ENCODE measurements around the gene TMEM192. TPM values are rescaled to one million over a fixed set of nuclear protein-coding genes. Genes with fewer than 3 reads are reported as not detected.
"Not testable (repeated sequence)": the region's sequence is repeated elsewhere in the genome, so short reads cannot be mapped to it uniquely, and the experiment has no call there.

Gene TMEM192
- total and polyA plus RNA-seq, 2 donors (not counting 1 experiment from before 2014, with no cell fraction given): 7.7 to 13.3 TPM

DNA sequence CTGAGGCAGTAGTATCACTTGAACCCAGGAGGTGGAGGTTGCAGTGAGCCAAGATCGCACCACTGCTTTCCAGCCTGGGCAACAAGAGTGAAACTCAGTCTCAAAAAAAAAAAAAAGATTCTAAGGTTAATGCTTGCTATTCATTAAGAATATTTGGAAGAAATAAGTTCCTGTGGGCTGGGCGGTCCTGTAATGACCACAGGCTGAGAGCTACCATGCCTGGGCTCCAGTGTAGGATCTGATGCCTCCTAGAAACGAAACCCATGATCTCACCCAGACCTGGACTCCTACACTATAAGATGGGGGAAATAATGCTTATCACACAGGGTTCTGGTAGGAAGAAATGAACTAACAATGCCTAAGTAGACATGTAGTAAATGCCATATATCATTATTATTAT lies 17.8 kb downstream of the TMEM192 start:
- H3K4me3 ChIP-seq (ENCODE audit: control extremely low read depth in 1 of 5, extremely low read depth in 1 of 5, insufficient read depth in 1 of 5, low read depth in 2 of 5, low read length in 4 of 5): no peak overlapping the region
- CTCF ChIA-PET: no interaction called here
- DNase-seq: no peak

DNA sequence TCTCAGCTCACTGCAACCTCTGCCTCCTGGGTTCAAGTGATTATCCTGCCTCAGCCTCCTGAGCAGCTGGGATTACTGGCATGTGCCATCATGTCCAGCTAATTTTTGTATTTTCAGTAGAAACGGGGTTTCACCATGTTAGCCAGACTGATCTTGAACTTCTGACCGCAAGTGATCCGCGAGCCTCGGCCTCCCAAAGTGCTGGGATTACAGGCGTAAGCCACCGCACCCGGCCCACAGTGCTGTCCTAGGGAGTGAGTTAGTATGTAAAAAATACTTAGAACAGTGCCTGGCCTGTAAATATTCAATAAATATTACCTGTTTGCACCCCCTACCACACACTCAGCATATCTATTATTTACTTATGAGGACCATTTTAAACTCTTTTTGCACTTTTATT lies 20.5 kb downstream of the TMEM192 start:
- H3K4me1 Mint-ChIP-seq; H3K27ac Mint-ChIP-seq; DNase-seq; H3K27me3 ChIP-seq (replicated peaks in 1 of 4; ENCODE audit: control extremely low read depth in 1 of 4, control insufficient read depth in 3 of 4, insufficient read depth in 4 of 4, low read length in 3 of 4); H3K4me3 ChIP-seq (ENCODE audit: control extremely low read depth in 1 of 5, extremely low read depth in 1 of 5, insufficient read depth in 1 of 5, low read depth in 2 of 5, low read length in 4 of 5); H3K79me2 ChIP-seq (ENCODE audit: control insufficient read depth, insufficient read depth, low read length); H3K9me3 Mint-ChIP-seq (ENCODE audit: insufficient read depth); intact Hi-C loops (cut with micrococcal nuclease); POLR2A ChIA-PET; H3K27me3 Mint-ChIP-seq; H3K4me3 Mint-ChIP-seq; H3K4me2 ChIP-seq (replicated peaks; ENCODE audit: low read depth, low read length, poor library complexity, severe bottlenecking); H3K4me1 ChIP-seq (ENCODE audit: control insufficient read depth in 2 of 2, insufficient read depth in 2 of 2, low read length in 2 of 2); H4K20me1 ChIP-seq (ENCODE audit: control insufficient read depth, insufficient read depth, low read length, poor library complexity, severe bottlenecking); ATAC-seq (ENCODE audit: low read depth); H2AFZ ChIP-seq (ENCODE audit: insufficient read depth, low read depth, low read length, poor library complexity, severe bottlenecking); H3K27ac ChIP-seq (ENCODE audit: low read length in 2 of 2); H3K9ac ChIP-seq (ENCODE audit: low read length); H3K9me3 ChIP-seq (ENCODE audit: control extremely low read depth in 1 of 3, control insufficient read depth in 2 of 3, insufficient read depth in 1 of 3, low read length in 2 of 3): not testable (repeated sequence)
- 100% methylated on average over 1 of the region's 8 CpGs for WGBS (ENCODE audit: insufficient coverage)
- CTCF ChIA-PET: interaction anchor here (0.5 kb wide), 1 partner anchor 214 kb away, joined by 3 read pairs; no protein-coding TSS in a partner anchor
- H3K36me3 ChIP-seq (replicated peaks in 1 of 2; ENCODE audit: control extremely low read depth in 1 of 2, control insufficient read depth in 1 of 2, extremely low read depth in 1 of 2, insufficient read depth in 2 of 2, low read length in 1 of 2): peaks cover 2 to 45% of the 10 kb centered on the region in 2 experiments

More for the DNA sequence above, 17.8 kb downstream of the TMEM192 start:
- Histone ChIP-seq H3K27ac (ENCODE audit: low read length in 2 of 2) (no peak overlapping the region), H3K4me2 (replicated peaks; ENCODE audit: low read depth, low read length, poor library complexity, severe bottlenecking) (no peak overlapping the region), H3K4me1 (ENCODE audit: control insufficient read depth in 2 of 2, insufficient read depth in 2 of 2, low read length in 2 of 2) (no peaks in the 10 kb centered on the region), H3K27me3 (replicated peaks in 1 of 4; ENCODE audit: control extremely low read depth in 1 of 4, control insufficient read depth in 3 of 4, insufficient read depth in 4 of 4, low read length in 3 of 4) (no peaks in the 10 kb centered on the region), H4K20me1 (ENCODE audit: control insufficient read depth, insufficient read depth, low read length, poor library complexity, severe bottlenecking) (no peaks in the 10 kb centered on the region), H3K36me3 (replicated peaks in 1 of 2; ENCODE audit: control extremely low read depth in 1 of 2, control insufficient read depth in 1 of 2, extremely low read depth in 1 of 2, insufficient read depth in 2 of 2, low read length in 1 of 2) (peaks cover 2 to 39% of the 10 kb centered on the region in 2 experiments), H3K9me3 (ENCODE audit: control extremely low read depth in 1 of 3, control insufficient read depth in 2 of 3, insufficient read depth in 1 of 3, low read length in 2 of 3) (no peaks in the 10 kb centered on the region), H3K9ac (ENCODE audit: low read length) (no peak overlapping the region), H3K79me2 (ENCODE audit: control insufficient read depth, insufficient read depth, low read length) (no peaks in the 10 kb centered on the region), H2AFZ (ENCODE audit: insufficient read depth, low read depth, low read length, poor library complexity, severe bottlenecking) (no peak overlapping the region)
- TF ChIP-seq, protein P1, sequence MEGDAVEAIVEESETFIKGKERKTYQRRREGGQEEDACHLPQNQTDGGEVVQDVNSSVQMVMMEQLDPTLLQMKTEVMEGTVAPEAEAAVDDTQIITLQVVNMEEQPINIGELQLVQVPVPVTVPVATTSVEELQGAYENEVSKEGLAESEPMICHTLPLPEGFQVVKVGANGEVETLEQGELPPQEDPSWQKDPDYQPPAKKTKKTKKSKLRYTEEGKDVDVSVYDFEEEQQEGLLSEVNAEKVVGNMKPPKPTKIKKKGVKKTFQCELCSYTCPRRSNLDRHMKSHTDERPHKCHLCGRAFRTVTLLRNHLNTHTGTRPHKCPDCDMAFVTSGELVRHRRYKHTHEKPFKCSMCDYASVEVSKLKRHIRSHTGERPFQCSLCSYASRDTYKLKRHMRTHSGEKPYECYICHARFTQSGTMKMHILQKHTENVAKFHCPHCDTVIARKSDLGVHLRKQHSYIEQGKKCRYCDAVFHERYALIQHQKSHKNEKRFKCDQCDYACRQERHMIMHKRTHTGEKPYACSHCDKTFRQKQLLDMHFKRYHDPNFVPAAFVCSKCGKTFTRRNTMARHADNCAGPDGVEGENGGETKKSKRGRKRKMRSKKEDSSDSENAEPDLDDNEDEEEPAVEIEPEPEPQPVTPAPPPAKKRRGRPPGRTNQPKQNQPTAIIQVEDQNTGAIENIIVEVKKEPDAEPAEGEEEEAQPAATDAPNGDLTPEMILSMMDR (IDR thresholded peaks at IDR 0.05): no peak
- TF ChIP-seq EZH2 (IDR thresholded peaks at IDR 0.05; ENCODE audit: borderline replicate concordance, insufficient read depth, low read depth, low read length, poor library complexity, severe bottlenecking): no peak
- H3K4me3 Mint-ChIP-seq: no peak overlapping the region
- WGBS (ENCODE audit: insufficient coverage): no CpG with 5 or more reads among the region's 3 CpGs
- POLR2A ChIA-PET: no interaction called here
- no peak for ATAC-seq (ENCODE audit: low read depth)
- no peaks in the 10 kb centered on the region for H3K4me1 Mint-ChIP-seq
- intact Hi-C loops (cut with micrococcal nuclease): loop anchor here (5.0 kb wide), 1 partner anchor 318 kb away; no protein-coding TSS in a partner anchor
- H3K9me3 Mint-ChIP-seq (ENCODE audit: insufficient read depth): no peaks in the 10 kb centered on the region
- no peaks in the 10 kb centered on the region for H3K27me3 Mint-ChIP-seq
- H3K27ac Mint-ChIP-seq: no peak overlapping the region
